Right lobe of liver (tissue), 4 donors: ENCODE results near the gene IGSF9.

ENCODE experiments used
- POLR2A ChIP-seq: fragments of 450-650 bp; IDR thresholded peaks from one replicate; pipeline ENCODE4 v1.6.1; 2017; ENCODE audit warnings: antibody characterized with exemption, mild to moderate bottlenecking
- TF ChIP-seq, protein P1 (sequence below), 4 donors: fragments of 200-600 bp in 3 of 4; fragments of 450-650 bp in 1 of 4; IDR thresholded peaks; one replicate each; pipeline versions ENCODE4 v1.5.1 to v1.8.0; 2016 to 2022; ENCODE audit warnings: antibody characterized with exemption in 4 of 4, mild to moderate bottlenecking in 2 of 4
- donor health status: DM: no; HTN: no; CAD: no.
- donor health status: DM: no; HTN: no; CAD: no.
- donor health status: DM: no; HTN: yes; CAD: no.

DNA sequence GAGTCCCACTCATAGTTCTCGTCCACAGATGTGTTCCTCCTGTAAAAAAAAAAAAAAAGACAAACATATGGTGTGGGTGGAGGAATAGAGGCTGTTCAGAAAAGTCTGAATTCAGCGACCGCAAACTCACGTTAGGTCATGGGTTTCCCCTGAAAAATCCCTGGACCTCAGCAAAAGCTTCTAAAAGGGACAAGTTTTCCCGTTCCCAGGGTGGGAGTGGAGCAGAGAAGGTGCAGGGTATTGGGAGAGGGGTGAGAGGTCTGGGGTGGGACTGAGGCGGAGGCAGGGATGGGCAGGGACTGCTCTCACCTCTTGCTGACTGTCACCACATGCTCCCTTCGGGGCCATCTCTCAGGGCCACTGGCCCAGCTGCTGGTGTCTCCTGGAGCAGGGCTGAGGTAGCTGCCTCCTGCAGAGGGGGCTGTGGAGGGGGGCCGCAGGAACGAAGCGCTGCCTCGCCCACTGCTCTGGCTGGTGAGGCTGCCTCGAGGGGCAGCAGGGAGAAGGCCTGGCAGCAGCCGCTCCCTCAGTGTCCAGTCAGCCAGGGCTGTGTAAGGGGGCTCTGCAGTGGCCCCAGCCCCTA lies 17.5 kb downstream of the IGSF9 start:
- TF ChIP-seq, protein P1, sequence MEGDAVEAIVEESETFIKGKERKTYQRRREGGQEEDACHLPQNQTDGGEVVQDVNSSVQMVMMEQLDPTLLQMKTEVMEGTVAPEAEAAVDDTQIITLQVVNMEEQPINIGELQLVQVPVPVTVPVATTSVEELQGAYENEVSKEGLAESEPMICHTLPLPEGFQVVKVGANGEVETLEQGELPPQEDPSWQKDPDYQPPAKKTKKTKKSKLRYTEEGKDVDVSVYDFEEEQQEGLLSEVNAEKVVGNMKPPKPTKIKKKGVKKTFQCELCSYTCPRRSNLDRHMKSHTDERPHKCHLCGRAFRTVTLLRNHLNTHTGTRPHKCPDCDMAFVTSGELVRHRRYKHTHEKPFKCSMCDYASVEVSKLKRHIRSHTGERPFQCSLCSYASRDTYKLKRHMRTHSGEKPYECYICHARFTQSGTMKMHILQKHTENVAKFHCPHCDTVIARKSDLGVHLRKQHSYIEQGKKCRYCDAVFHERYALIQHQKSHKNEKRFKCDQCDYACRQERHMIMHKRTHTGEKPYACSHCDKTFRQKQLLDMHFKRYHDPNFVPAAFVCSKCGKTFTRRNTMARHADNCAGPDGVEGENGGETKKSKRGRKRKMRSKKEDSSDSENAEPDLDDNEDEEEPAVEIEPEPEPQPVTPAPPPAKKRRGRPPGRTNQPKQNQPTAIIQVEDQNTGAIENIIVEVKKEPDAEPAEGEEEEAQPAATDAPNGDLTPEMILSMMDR (IDR thresholded peaks at IDR 0.05), result no peak
- TF ChIP-seq POLR2A, result no peak
